IMR-90 (cell line): ENCODE data around the gene UTF1.

Source experiments
- ELK1 ChIP-seq: fragments of 150-350 bp; IDR thresholded peaks from 2 replicates; pipeline ENCODE4 v1.6.1; 2016; ENCODE audit warnings: low read depth, mild to moderate bottlenecking, low read length, moderate library complexity, borderline replicate concordance
- MAFK ChIP-seq: IDR thresholded peaks from 2 replicates; pipeline ENCODE4 v1.6.1; 2012; ENCODE audit warnings: low read depth, low read length, improper control_type of control experiment
- MAZ ChIP-seq: IDR thresholded peaks from 2 replicates; pipeline ENCODE4 v1.6.1; 2012; ENCODE audit warnings: low read depth, mild to moderate bottlenecking, low read length, improper control_type of control experiment, moderate library complexity, borderline replicate concordance
- POLR2A ChIP-seq: IDR thresholded peaks from 2 replicates; pipeline ENCODE4 v1.6.1; 2012; ENCODE audit warnings: mild to moderate bottlenecking, low read depth, low read length
- RAD21 ChIP-seq: IDR thresholded peaks from 2 replicates; pipeline ENCODE4 v1.6.1; 2012; ENCODE audit warnings: low read length, improper control_type of control experiment
- RCOR1 ChIP-seq: IDR thresholded peaks from 2 replicates; pipeline ENCODE4 v1.6.1; 2012; ENCODE audit warnings: mild to moderate bottlenecking, low read length, improper control_type of control experiment; ENCODE audit not compliant: insufficient replicate concordance
- RFX5 ChIP-seq: IDR thresholded peaks from 2 replicates; pipeline ENCODE4 v1.8.0; 2012; ENCODE audit warnings: low read depth, mild to moderate bottlenecking, low read length, moderate library complexity
- SMC3 ChIP-seq: fragments of 150-350 bp; IDR thresholded peaks from 2 replicates; pipeline ENCODE4 v1.6.1; 2016; ENCODE audit warnings: low read depth, mild to moderate bottlenecking, antibody characterized with exemption, low read length, moderate library complexity
- TF ChIP-seq, protein P1 (sequence below): conservative IDR thresholded peaks from 2 replicates; pipeline ENCODE4 v1.5.1; 2012; ENCODE audit warnings: mild to moderate bottlenecking, low read depth, low read length, improper control_type of control experiment
- TF ChIP-seq, protein P2 (sequence below): fragments of 150-350 bp; IDR thresholded peaks from 2 replicates; pipeline ENCODE4 v1.6.1; 2017; ENCODE audit warnings: mild to moderate bottlenecking, antibody characterized with exemption, low read length, low read depth

- TF ChIP-seq, protein P1, sequence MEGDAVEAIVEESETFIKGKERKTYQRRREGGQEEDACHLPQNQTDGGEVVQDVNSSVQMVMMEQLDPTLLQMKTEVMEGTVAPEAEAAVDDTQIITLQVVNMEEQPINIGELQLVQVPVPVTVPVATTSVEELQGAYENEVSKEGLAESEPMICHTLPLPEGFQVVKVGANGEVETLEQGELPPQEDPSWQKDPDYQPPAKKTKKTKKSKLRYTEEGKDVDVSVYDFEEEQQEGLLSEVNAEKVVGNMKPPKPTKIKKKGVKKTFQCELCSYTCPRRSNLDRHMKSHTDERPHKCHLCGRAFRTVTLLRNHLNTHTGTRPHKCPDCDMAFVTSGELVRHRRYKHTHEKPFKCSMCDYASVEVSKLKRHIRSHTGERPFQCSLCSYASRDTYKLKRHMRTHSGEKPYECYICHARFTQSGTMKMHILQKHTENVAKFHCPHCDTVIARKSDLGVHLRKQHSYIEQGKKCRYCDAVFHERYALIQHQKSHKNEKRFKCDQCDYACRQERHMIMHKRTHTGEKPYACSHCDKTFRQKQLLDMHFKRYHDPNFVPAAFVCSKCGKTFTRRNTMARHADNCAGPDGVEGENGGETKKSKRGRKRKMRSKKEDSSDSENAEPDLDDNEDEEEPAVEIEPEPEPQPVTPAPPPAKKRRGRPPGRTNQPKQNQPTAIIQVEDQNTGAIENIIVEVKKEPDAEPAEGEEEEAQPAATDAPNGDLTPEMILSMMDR, result no peak
- TF ChIP-seq RAD21 (no peak), SMC3 (no peak), POLR2A (no peak), MAZ (no peak), ELK1 (no peak), RCOR1 (no peak), RFX5 (no peak), MAFK (no peak)
- TF ChIP-seq, protein P2, sequence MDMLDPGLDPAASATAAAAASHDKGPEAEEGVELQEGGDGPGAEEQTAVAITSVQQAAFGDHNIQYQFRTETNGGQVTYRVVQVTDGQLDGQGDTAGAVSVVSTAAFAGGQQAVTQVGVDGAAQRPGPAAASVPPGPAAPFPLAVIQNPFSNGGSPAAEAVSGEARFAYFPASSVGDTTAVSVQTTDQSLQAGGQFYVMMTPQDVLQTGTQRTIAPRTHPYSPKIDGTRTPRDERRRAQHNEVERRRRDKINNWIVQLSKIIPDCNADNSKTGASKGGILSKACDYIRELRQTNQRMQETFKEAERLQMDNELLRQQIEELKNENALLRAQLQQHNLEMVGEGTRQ, result no peak
These were observed 18.7 kb upstream of the UTF1 start for GRCh38 chr10:133211141-133211830.
